22Rv1 (cell line): ENCODE results near the gene GPR4.

Experiments
- ZFX ChIP-seq: fragments of 450-650 bp; IDR thresholded peaks from 2 replicates; pipeline ENCODE4 v1.6.1; 2017; ENCODE audit warnings: antibody characterized with exemption, borderline replicate concordance
- TF ChIP-seq, protein P1 (sequence below): fragments of 450-650 bp; IDR thresholded peaks from 2 replicates; pipeline ENCODE4 v1.5.1; 2017; ENCODE audit warnings: mild to moderate bottlenecking

DNA sequence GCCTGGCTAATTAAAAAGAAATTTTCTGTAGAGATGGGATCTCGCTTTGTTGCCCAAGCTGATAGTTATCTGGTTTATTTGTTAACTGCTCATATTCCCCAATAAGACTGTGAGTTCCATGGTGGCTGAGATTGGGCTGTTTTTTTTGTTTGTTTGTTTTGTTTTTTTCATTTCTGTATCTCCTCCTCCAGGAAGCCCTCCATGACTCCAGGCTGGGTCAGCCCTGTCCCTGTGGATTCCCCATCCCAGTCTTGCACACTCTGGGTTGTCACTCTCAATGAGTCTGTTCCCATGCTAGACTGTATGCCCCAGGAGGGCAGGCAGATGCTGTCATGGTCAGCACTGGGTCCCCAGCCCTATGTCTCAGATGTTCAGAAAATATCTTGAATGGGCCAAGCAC is 34.3 kb upstream of the GPR4 start:
- TF ChIP-seq, protein P1, sequence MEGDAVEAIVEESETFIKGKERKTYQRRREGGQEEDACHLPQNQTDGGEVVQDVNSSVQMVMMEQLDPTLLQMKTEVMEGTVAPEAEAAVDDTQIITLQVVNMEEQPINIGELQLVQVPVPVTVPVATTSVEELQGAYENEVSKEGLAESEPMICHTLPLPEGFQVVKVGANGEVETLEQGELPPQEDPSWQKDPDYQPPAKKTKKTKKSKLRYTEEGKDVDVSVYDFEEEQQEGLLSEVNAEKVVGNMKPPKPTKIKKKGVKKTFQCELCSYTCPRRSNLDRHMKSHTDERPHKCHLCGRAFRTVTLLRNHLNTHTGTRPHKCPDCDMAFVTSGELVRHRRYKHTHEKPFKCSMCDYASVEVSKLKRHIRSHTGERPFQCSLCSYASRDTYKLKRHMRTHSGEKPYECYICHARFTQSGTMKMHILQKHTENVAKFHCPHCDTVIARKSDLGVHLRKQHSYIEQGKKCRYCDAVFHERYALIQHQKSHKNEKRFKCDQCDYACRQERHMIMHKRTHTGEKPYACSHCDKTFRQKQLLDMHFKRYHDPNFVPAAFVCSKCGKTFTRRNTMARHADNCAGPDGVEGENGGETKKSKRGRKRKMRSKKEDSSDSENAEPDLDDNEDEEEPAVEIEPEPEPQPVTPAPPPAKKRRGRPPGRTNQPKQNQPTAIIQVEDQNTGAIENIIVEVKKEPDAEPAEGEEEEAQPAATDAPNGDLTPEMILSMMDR, result no peak
- no peak for TF ChIP-seq ZFX
